Neural cell (in vitro differentiated cells): Measurements from ENCODE around the gene BABAM2. TPM values are rescaled to one million over a fixed set of nuclear protein-coding genes. Genes with fewer than 3 reads are reported as not detected.

Source experiments
- H2AFZ ChIP-seq: fragments of 200-600, 300-800 bp; sonication (generic), shearing (Covaris generic); 2 replicates; pipeline ENCODE4 v1.6.0; 2014; ENCODE audit warnings: low read depth, mild to moderate bottlenecking, antibody characterized with exemption, low read length, moderate library complexity
- H3F3A ChIP-seq: fragments of 200-600 bp; shearing (Covaris generic); 2 replicates; pipeline ENCODE4 v1.6.1; 2016; ENCODE audit warnings: mild to moderate bottlenecking, moderate library complexity, mixed read lengths, antibody characterized with exemption, low read length; ENCODE audit not compliant: insufficient read depth, poor library complexity, severe bottlenecking
- H3K27ac ChIP-seq: fragments of 200-600, 300-800 bp; sonication (generic), shearing (Covaris generic); 2 replicates; pipeline ENCODE4 v1.5.1; 2014; ENCODE audit warnings: mild to moderate bottlenecking, low read length, moderate library complexity
- H3K27me3 ChIP-seq: fragments of 300-800, 200-600 bp; sonication (generic), shearing (Covaris generic); 2 replicates; pipeline ENCODE4 v1.6.0; 2014; ENCODE audit warnings: mild to moderate bottlenecking, low read depth, low read length, moderate library complexity; ENCODE audit not compliant: insufficient read depth
- H3K36me3 ChIP-seq: fragments of 300-800, 200-600 bp; sonication (generic), shearing (Covaris generic); 2 replicates; pipeline ENCODE4 v1.5.1; 2014; ENCODE audit warnings: mild to moderate bottlenecking, antibody characterized with exemption, low read length, moderate library complexity; ENCODE audit not compliant: insufficient read depth
- H3K4me2 ChIP-seq: fragments of 300-800, 200-600 bp; sonication (generic), shearing (Covaris generic); 2 replicates; pipeline ENCODE4 v1.6.0; 2014; ENCODE audit warnings: mild to moderate bottlenecking, low read length
- H3K4me3 ChIP-seq: fragments of 300-800, 200-600 bp; sonication (generic), shearing (Covaris generic); 2 replicates; pipeline ENCODE4 v1.5.1; 2014; ENCODE audit warnings: mild to moderate bottlenecking, low read length, moderate library complexity
- H3K79me2 ChIP-seq: fragments of 200-600 bp; shearing (Covaris generic); replicated peaks from 2 replicates; pipeline ENCODE4 v1.6.0; 2014; ENCODE audit warnings: mild to moderate bottlenecking, low read length, moderate library complexity; ENCODE audit not compliant: insufficient read depth
- H3K9ac ChIP-seq: fragments of 300-800, 200-600 bp; sonication (generic), shearing (Covaris generic); 2 replicates; pipeline ENCODE4 v1.6.1; 2016; ENCODE audit warnings: mild to moderate bottlenecking, low read length, mixed read lengths
- H3K9me2 ChIP-seq: fragments of 200-600 bp; shearing (Covaris generic); 2 replicates; pipeline ENCODE4 v1.6.1; 2016; ENCODE audit warnings: mild to moderate bottlenecking, low read length, mixed read lengths; ENCODE audit not compliant: insufficient read depth
- H3K9me3 ChIP-seq: fragments of 200-600, 300-800 bp; sonication (generic), shearing (Covaris generic); 2 replicates; pipeline ENCODE4 v1.6.1; 2016; ENCODE audit warnings: mild to moderate bottlenecking, mixed run types, low read length, moderate library complexity, mixed read lengths
- H4K20me1 ChIP-seq: fragments of 200-600 bp; shearing (Covaris generic); 2 replicates; pipeline ENCODE4 v1.6.1; 2016; ENCODE audit warnings: mild to moderate bottlenecking, mixed run types; ENCODE audit not compliant: insufficient read depth
- EP300 ChIP-seq: fragments of 450-650 bp; conservative IDR thresholded peaks from 2 replicates; pipeline ENCODE4 v1.6.1; 2014; ENCODE audit warnings: antibody characterized with exemption, mild to moderate bottlenecking, moderate library complexity; ENCODE audit not compliant: poor library complexity, severe bottlenecking
- EZH2 ChIP-seq: fragments of 200-600, 300-800 bp; shearing (Covaris generic), sonication (generic); IDR thresholded peaks from 2 replicates; pipeline ENCODE4 v1.6.1; 2014; ENCODE audit warnings: antibody characterized with exemption, low read length, borderline replicate concordance, mild to moderate bottlenecking; ENCODE audit not compliant: insufficient read depth, poor library complexity, severe bottlenecking
- MXI1 ChIP-seq: fragments of 450-650 bp; conservative IDR thresholded peaks from 2 replicates; pipeline ENCODE4 v1.6.1; 2014; ENCODE audit warnings: antibody characterized with exemption, mild to moderate bottlenecking; ENCODE audit not compliant: poor library complexity, severe bottlenecking
- POLR2AphosphoS5 ChIP-seq: IDR thresholded peaks from 2 replicates; pipeline ENCODE4 v1.6.1; 2012
- RAD21 ChIP-seq: fragments of 450-650 bp; conservative IDR thresholded peaks from 2 replicates; pipeline ENCODE4 v1.6.1; 2014; ENCODE audit warnings: antibody characterized with exemption, mild to moderate bottlenecking, moderate library complexity
- SMC3 ChIP-seq: fragments of 450-650 bp; conservative IDR thresholded peaks from 2 replicates; pipeline ENCODE4 v1.6.1; 2014; ENCODE audit warnings: antibody characterized with exemption, mild to moderate bottlenecking, moderate library complexity; ENCODE audit not compliant: poor library complexity
- TAF1 ChIP-seq: IDR thresholded peaks from 2 replicates; pipeline ENCODE4 v1.6.1; 2012; ENCODE audit warnings: low read depth
- polyA plus RNA-seq: library from polyadenylated mRNA; depleted of rRNA; stranded (reverse); fragments of >200 nt; gene quantifications from 2 replicates; pipeline ENCODE4 v1.2.3, GENCODE V29; 2014
- TF ChIP-seq, protein P1 (sequence below): fragments of 450-650 bp; IDR thresholded peaks from 2 replicates; pipeline ENCODE4 v1.5.1; 2014; ENCODE audit warnings: antibody characterized with exemption, mild to moderate bottlenecking, moderate library complexity; ENCODE audit not compliant: poor library complexity, severe bottlenecking
- TF ChIP-seq, protein P2 (sequence below): IDR thresholded peaks from 2 replicates; pipeline ENCODE4 v1.6.1; 2012; ENCODE audit warnings: borderline replicate concordance

The BABAM2 gene
- polyA plus RNA-seq, 1 donor from 2014 or later: 15.3 TPM

DNA sequence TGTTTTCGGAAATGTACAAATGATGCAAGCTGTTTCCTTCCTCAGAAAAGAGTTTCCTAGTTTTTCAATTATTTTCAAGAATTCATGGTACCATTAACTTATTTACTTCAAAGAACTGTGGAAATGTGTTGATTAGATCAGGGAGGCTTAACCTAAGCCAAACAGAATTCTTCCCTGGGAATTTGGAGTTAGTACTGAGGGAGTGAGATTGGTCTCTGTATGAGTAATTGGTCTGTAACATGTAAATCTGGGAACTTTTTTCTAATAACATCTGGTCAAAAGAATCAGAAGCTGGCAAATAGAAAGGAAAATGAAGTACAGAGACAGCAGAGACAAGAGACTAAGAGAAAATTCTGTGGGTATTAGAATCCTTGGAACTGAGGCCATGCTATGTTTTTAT lies 145.8 kb downstream of the BABAM2 start:
- H3K4me2 ChIP-seq: no peak overlapping the region
- no peaks in the 10 kb centered on the region for H3K9me3 ChIP-seq

DNA sequence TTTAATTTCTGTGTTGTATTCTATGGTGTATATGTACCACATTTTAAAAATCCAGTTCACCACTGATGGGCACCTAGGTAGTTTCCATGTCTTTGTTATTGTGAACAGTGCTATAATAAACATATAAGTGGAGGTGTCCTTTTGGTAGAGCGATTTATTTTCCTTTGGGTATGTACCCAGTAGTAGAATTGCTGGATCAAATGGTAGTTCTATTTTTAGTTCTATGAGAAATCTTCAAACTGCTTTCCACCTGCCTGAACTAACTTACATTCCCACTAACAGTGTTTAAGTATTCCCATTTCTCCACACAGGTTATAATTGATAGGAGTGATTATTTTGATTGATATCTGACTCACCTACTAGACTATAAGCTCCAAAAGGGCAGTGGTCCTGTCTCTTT lies 148.2 kb downstream of the BABAM2 start:
- Histone ChIP-seq H3K4me3 (no peak overlapping the region), H4K20me1 (no peaks in the 10 kb centered on the region), H3K9me2 (no peaks in the 10 kb centered on the region), H2AFZ (no peak overlapping the region), H3K27me3 (no peaks in the 10 kb centered on the region), H3K9me3 (no peaks in the 10 kb centered on the region), H3K79me2 (no peaks in the 10 kb centered on the region), H3F3A (no peaks in the 10 kb centered on the region), H3K4me2 (no peak overlapping the region), H3K27ac (no peak overlapping the region), H3K36me3 (no peaks in the 10 kb centered on the region), H3K9ac (no peak overlapping the region)
- TF ChIP-seq RAD21: no peak
- TF ChIP-seq POLR2AphosphoS5: no peak
- TF ChIP-seq, protein P1, sequence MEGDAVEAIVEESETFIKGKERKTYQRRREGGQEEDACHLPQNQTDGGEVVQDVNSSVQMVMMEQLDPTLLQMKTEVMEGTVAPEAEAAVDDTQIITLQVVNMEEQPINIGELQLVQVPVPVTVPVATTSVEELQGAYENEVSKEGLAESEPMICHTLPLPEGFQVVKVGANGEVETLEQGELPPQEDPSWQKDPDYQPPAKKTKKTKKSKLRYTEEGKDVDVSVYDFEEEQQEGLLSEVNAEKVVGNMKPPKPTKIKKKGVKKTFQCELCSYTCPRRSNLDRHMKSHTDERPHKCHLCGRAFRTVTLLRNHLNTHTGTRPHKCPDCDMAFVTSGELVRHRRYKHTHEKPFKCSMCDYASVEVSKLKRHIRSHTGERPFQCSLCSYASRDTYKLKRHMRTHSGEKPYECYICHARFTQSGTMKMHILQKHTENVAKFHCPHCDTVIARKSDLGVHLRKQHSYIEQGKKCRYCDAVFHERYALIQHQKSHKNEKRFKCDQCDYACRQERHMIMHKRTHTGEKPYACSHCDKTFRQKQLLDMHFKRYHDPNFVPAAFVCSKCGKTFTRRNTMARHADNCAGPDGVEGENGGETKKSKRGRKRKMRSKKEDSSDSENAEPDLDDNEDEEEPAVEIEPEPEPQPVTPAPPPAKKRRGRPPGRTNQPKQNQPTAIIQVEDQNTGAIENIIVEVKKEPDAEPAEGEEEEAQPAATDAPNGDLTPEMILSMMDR: no peak
- TF ChIP-seq, protein P2, sequence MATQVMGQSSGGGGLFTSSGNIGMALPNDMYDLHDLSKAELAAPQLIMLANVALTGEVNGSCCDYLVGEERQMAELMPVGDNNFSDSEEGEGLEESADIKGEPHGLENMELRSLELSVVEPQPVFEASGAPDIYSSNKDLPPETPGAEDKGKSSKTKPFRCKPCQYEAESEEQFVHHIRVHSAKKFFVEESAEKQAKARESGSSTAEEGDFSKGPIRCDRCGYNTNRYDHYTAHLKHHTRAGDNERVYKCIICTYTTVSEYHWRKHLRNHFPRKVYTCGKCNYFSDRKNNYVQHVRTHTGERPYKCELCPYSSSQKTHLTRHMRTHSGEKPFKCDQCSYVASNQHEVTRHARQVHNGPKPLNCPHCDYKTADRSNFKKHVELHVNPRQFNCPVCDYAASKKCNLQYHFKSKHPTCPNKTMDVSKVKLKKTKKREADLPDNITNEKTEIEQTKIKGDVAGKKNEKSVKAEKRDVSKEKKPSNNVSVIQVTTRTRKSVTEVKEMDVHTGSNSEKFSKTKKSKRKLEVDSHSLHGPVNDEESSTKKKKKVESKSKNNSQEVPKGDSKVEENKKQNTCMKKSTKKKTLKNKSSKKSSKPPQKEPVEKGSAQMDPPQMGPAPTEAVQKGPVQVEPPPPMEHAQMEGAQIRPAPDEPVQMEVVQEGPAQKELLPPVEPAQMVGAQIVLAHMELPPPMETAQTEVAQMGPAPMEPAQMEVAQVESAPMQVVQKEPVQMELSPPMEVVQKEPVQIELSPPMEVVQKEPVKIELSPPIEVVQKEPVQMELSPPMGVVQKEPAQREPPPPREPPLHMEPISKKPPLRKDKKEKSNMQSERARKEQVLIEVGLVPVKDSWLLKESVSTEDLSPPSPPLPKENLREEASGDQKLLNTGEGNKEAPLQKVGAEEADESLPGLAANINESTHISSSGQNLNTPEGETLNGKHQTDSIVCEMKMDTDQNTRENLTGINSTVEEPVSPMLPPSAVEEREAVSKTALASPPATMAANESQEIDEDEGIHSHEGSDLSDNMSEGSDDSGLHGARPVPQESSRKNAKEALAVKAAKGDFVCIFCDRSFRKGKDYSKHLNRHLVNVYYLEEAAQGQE: no peak
- no peak for TF ChIP-seq TAF1
- no peak for TF ChIP-seq EZH2
- no peak for TF ChIP-seq SMC3
- TF ChIP-seq EP300: no peak
- TF ChIP-seq MXI1: no peak

More for the DNA sequence above, 145.8 kb downstream of the BABAM2 start:
- Histone ChIP-seq H3K79me2 (no peaks in the 10 kb centered on the region), H2AFZ (no peak overlapping the region), H3K27me3 (no peaks in the 10 kb centered on the region), H3K36me3 (no peaks in the 10 kb centered on the region), H3K9me2 (no peaks in the 10 kb centered on the region), H4K20me1 (no peaks in the 10 kb centered on the region), H3K27ac (no peak overlapping the region), H3F3A (no peaks in the 10 kb centered on the region), H3K9ac (no peak overlapping the region), H3K4me3 (no peak overlapping the region)
- TF ChIP-seq RAD21 (no peak), POLR2AphosphoS5 (no peak), EP300 (no peak), TAF1 (no peak), SMC3 (no peak), MXI1 (no peak), EZH2 (no peak)
- TF ChIP-seq, protein P1: no peak
- TF ChIP-seq, protein P2: no peak
